Motor neuron (in vitro differentiated cells): Measurements from ENCODE around the gene CCDC38. TPM values are rescaled to one million over a fixed set of nuclear protein-coding genes. Genes with fewer than 3 reads are reported as not detected.

Source experiments
- ATAC-seq, 8 experiments: fragments of 200-7000 bp; cut with Tn5 transposase; replicated peaks in 6 of 8; 2 replicates each; pipeline ENCODE4 v1.8.0; 2021; ENCODE audit warnings: mild to moderate bottlenecking in 8 of 8, moderate library complexity in 8 of 8
- H3K27ac ChIP-seq, 2 donors: fragments of 250-450 bp; sonication (Bioruptor Pico); 2 replicates each; pipeline ENCODE4 v1.9.0; 2021; ENCODE audit warnings: antibody characterized with exemption in 2 of 2, mild to moderate bottlenecking in 2 of 2, moderate library complexity in 1 of 2
- H3K4me1 ChIP-seq, 2 donors: fragments of 250-450 bp; sonication (Bioruptor Pico); replicated peaks in 1 of 2; 2 replicates each; pipeline ENCODE4 v1.6.1; 2021; ENCODE audit warnings: antibody characterized with exemption in 2 of 2, mild to moderate bottlenecking in 2 of 2, moderate library complexity in 1 of 2
- H3K4me3 ChIP-seq, 5 donors: fragments of 250-450 bp; sonication (Bioruptor Pico); 2 replicates each; pipeline ENCODE4 v1.9.0; 2021; ENCODE audit warnings: antibody characterized with exemption in 5 of 5, mild to moderate bottlenecking in 5 of 5, moderate library complexity in 4 of 5
- WGBS, 10 experiments: fragments of 450-650 bp; shearing (Covaris generic); methylation state at CpG; one replicate each; pipeline ENCODE4 v1.0.0; 2022; 5-methylcytosine and 5-hydroxymethylcytosine counted together
- in situ Hi-C, 9 experiments: fragments of 400-800 bp; cut with MboI; loops; one replicate each; pipeline ENCODE4 v1.15.0; 2021; ENCODE audit warnings: low sequenced_read_pairs in 9 of 9, low pct_unique_long_range_greater_than_20kb in 2 of 9; ENCODE audit not compliant: unreplicated experiment in 9 of 9
- total RNA-seq, 8 experiments: library from RNA; unstranded; fragments of 300-600 nt; gene quantifications; 2 replicates each; pipeline versions ENCODE4 v1.2.3 to v1.2.4, GENCODE V29; 2022

CCDC38 gene
- total RNA-seq, 8 experiments from 2014 or later: 0.37 to 2.2 (median 1.0) TPM

GRCh38 chr12:95908573-95908972 lies 33.8 kb downstream of the CCDC38 start:
- in situ Hi-C loops: no loop called here
- no peak overlapping the region for H3K27ac ChIP-seq
- no peak overlapping the region for H3K4me3 ChIP-seq
- no peak for ATAC-seq
- no peaks in the 10 kb centered on the region for H3K4me1 ChIP-seq

- H3K4me1 ChIP-seq: no peaks in the 10 kb centered on the region
- H3K4me3 ChIP-seq: no peak overlapping the region
- no peak for ATAC-seq
- 24 to 91% (median 70%) methylated on average over 2 to 4 of the region's 4 CpGs; no CpG with 5 or more reads in 1 of the 10 experiments for WGBS, 10 experiments
- in situ Hi-C loops: no loop called here
- no peak overlapping the region for H3K27ac ChIP-seq
Observed at GRCh38 chr12:95898081-95898480, 44.3 kb downstream of the CCDC38 start.

DNA sequence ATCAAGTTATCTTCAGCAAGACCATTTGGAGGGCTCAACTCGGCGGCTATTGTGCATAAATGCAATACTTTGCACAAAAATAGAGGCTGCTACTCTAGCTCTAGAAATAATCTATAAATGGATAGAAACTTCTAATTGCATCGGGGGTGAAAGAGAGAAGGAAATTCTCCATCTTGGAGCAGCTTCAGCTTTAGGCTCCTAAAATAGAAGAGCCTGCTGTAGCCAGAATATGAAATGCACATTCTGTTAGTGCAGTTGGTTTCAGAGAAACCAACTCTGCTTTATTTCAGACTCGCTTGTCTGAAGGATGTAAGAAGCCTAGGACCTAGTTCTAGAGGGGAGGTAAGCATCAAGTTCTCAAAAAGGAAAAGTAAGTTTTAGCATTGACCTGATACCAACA lies 45.6 kb downstream of the CCDC38 start:
- Histone ChIP-seq H3K4me3 (no peak overlapping the region), H3K27ac (no peak overlapping the region), H3K4me1 (no peaks in the 10 kb centered on the region)
- in situ Hi-C loops: no loop called here
- 37 to 100% (median 79%) methylated on average over 1 to 4 of the region's 4 CpGs for WGBS, 10 experiments
- no peak for ATAC-seq

GRCh38 chr12:95890958-95891357 lies 51.5 kb downstream of the CCDC38 start:
- ATAC-seq: peak in 3 of 8 experiments; percentile 99
- no peaks in the 10 kb centered on the region for H3K4me1 ChIP-seq
- in situ Hi-C loops: no loop called here
- no peak overlapping the region for H3K4me3 ChIP-seq
- WGBS, 10 experiments: 0 to 77% (median 61%) methylated on average over 1 to 3 of the region's 3 CpGs
- no peak overlapping the region for H3K27ac ChIP-seq

DNA sequence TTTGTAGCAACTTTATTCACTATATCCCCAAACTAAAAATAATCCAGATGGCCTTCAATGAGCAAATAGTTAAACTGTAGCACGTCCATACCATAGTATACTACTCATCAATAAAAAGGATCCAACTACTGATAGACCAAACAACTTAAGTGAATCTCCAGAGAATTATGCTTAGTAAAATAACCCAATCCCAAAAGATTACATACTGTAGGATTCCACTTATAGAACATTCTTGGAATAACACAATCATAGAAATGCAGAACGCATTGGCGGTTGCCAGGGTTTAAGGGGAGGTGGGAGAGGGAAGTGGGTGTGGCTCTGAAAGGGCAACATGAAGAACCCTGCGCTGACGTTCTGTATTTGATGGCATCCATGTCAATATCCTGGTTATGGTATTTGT lies 55.1 kb downstream of the CCDC38 start:
- no peak overlapping the region for H3K27ac ChIP-seq
- ATAC-seq: no peak
- 20 to 100% (median 70%) methylated on average over 1 to 5 of the region's 5 CpGs; no CpG with 5 or more reads in 1 of the 10 experiments for WGBS, 10 experiments
- H3K4me1 ChIP-seq: no peaks in the 10 kb centered on the region
- in situ Hi-C loops: no loop called here
- no peak overlapping the region for H3K4me3 ChIP-seq

GRCh38 chr12:95884998-95885397 lies 57.4 kb downstream of the CCDC38 start:
- H3K4me1 ChIP-seq: no peaks in the 10 kb centered on the region
- in situ Hi-C loops: no loop called here
- 17 to 100% (median 72%) methylated on average over 1 to 3 of the region's 3 CpGs; no CpG with 5 or more reads in 2 of the 10 experiments for WGBS, 10 experiments
- no peak for ATAC-seq
- H3K4me3 ChIP-seq: no peak overlapping the region
- H3K27ac ChIP-seq: no peak overlapping the region

GRCh38 chr12:95882873-95883272 lies 59.5 kb downstream of the CCDC38 start:
- no peak overlapping the region for H3K4me3 ChIP-seq
- ATAC-seq: no peak

GRCh38 chr12:95882080-95882479 lies 60.3 kb downstream of the CCDC38 start:
- H3K4me3 ChIP-seq: no peak overlapping the region
- ATAC-seq: peak in 5 of 8 experiments; percentile 14 to 85 (median 64)

More at GRCh38 chr12:95882873-95883272, 59.5 kb downstream of the CCDC38 start:
- Histone ChIP-seq H3K27ac (no peak overlapping the region), H3K4me1 (no peaks in the 10 kb centered on the region)
- WGBS, 10 experiments: 60 to 100% (median 93%) methylated on average over 1 to 4 of the region's 4 CpGs; no CpG with 5 or more reads in 1 of the 10 experiments
- in situ Hi-C loops: no loop called here

DNA sequence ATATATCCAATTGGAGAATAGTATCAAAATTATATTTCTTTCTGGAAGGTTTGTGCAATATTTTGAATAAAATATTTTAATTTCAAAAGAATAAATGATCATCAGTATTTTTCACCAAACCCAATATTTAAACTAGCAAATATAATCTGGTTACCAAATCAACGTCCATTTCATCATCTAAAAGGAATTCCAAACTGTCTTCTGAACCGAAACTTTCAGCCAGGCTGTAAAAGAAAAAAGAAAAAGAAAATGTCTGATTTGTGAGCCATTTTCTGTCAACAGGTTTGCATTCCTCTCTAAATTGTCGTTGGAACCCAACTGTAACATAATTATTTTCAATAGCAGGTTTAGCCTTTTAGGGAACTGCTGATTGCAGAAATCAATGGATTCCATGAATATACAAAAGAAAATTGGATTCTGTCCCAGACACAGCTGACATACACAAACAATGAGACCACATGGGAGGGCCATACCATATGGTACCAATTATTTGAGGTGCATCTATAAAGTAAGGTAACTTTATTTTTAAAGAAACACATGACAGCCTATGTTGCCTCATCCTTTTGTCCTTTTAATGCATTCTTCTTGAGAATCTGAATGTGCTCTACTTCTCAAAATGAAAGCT lies 61.0 kb downstream of the CCDC38 start:
- ATAC-seq: peak in 2 of 8 experiments; percentile 33 to 45
- Histone ChIP-seq H3K27ac (no peak overlapping the region), H3K4me1 (no peaks in the 10 kb centered on the region), H3K4me3 (no peak overlapping the region)
- in situ Hi-C loops: no loop called here
- 8 to 100% (median 85%) methylated on average over 2 to 3 of the region's 3 CpGs for WGBS, 10 experiments

More at GRCh38 chr12:95882080-95882479, 60.3 kb downstream of the CCDC38 start:
- in situ Hi-C loops: no loop called here
- Histone ChIP-seq H3K4me1 (no peaks in the 10 kb centered on the region), H3K27ac (no peak overlapping the region)
- WGBS, 10 experiments: 0 to 100% (median 63%) methylated on average over 1 of the region's 1 CpG; no CpG with 5 or more reads in 1 of the 10 experiments

DNA sequence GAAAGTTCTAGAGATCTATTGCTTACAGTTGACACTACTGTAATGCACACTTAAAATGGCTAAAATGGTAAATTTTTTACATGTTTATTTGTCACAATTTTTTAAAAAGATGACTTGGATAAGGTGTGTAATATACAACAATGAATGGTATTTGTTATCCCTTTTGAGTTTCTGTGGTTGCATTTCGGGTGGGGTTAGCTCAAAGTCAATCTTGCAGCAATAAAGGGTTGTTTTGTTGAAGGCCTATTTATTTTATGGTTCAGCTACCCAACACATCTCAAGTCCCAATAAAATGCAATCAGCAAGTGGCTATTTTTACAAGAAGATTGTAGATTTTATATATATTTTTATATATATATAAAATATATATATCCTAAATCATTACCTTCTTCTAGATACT lies 61.5 kb downstream of the CCDC38 start:
- in situ Hi-C loops: no loop called here

DNA sequence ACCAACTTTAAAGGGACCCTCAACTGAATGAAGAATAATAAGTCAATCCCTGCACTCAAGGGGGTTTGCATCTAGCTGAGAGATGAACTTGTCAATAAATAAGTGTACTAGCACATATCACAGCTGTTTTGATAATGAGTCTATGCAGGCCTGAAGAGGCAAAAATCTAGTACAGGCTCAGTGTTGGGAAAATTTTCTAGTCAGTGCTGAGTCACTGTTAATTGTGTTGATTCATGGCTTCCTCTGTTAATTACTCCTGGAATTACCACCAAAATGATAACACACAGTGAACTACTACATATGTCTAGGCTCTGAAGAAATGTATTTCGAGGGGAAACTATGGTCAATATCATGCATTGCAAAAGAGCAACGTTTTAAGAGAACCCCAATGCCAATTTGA lies 64.8 kb downstream of the CCDC38 start:
- WGBS, 10 experiments: 10 to 100% (median 79%) methylated on average over 1 to 2 of the region's 2 CpGs; no CpG with 5 or more reads in 1 of the 10 experiments
- in situ Hi-C loops: no loop called here
- no peak overlapping the region for H3K4me3 ChIP-seq
- H3K27ac ChIP-seq: no peak overlapping the region
- no peaks in the 10 kb centered on the region for H3K4me1 ChIP-seq
- peak in 2 of 8 experiments; percentile 28 to 34 for ATAC-seq

More for the DNA sequence above, 61.5 kb downstream of the CCDC38 start:
- no peak overlapping the region for H3K4me3 ChIP-seq
- 56 to 100% (median 100%) methylated on average over 1 of the region's 1 CpG; no CpG with 5 or more reads in 3 of the 10 experiments for WGBS, 10 experiments
- no peak overlapping the region for H3K27ac ChIP-seq
- H3K4me1 ChIP-seq: no peaks in the 10 kb centered on the region
- ATAC-seq: no peak

- no peak overlapping the region for H3K4me3 ChIP-seq
- no peak overlapping the region for H3K27ac ChIP-seq
- 61 to 100% (median 86%) methylated on average over 2 to 4 of the region's 4 CpGs; no CpG with 5 or more reads in 3 of the 10 experiments for WGBS, 10 experiments
- H3K4me1 ChIP-seq: no peaks in the 10 kb centered on the region
- in situ Hi-C loops: no loop called here
- ATAC-seq: no peak
Observed at GRCh38 chr12:95874452-95874851, 68.0 kb downstream of the CCDC38 start.

GRCh38 chr12:95870897-95871296 lies 71.5 kb downstream of the CCDC38 start:
- no peak for ATAC-seq
- WGBS, 10 experiments: 79 to 100% (median 100%) methylated on average over 2 to 4 of the region's 4 CpGs; no CpG with 5 or more reads in 1 of the 10 experiments
- in situ Hi-C loops: no loop called here

DNA sequence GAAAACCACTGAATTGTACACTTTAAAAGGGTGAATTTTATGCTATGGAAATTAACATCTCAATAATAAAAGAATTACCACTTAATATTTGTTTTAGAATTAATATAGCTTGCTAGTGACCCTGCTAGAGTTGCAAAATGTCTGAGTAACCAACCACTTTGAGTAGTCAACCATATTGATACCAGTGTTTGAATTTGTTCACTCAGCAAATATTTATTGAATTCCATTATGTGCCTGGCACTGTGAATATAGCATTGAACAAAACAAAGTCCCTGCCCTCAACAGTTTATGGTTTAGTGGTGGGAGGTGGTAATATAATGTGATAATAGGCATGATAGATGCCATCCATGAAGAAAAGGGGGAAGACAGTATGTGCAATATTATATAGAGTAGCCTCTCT lies 79.1 kb downstream of the CCDC38 start:
- ATAC-seq: no peak

More at GRCh38 chr12:95870897-95871296, 71.5 kb downstream of the CCDC38 start:
- H3K27ac ChIP-seq: no peak overlapping the region
- no peaks in the 10 kb centered on the region for H3K4me1 ChIP-seq
- no peak overlapping the region for H3K4me3 ChIP-seq

More for the DNA sequence above, 79.1 kb downstream of the CCDC38 start:
- no peak overlapping the region for H3K4me3 ChIP-seq
- peaks cover 0 to 4% of the 10 kb centered on the region in 2 donors for H3K4me1 ChIP-seq
- H3K27ac ChIP-seq: no peak overlapping the region
- in situ Hi-C loops: no loop called here
